Glomerular visceral epithelial cell (primary cell): ENCODE results near the gene FBN2.
"Not testable (repeated sequence)": the region's sequence is repeated elsewhere in the genome, so short reads cannot be mapped to it uniquely, and the experiment has no call there.

Experiments used
- DNase-seq: peaks from one replicate; pipeline ENCODE4 v3.0.0-alpha.2; 2016; ENCODE audit errors: extremely low spot score

The FBN2 gene

DNA sequence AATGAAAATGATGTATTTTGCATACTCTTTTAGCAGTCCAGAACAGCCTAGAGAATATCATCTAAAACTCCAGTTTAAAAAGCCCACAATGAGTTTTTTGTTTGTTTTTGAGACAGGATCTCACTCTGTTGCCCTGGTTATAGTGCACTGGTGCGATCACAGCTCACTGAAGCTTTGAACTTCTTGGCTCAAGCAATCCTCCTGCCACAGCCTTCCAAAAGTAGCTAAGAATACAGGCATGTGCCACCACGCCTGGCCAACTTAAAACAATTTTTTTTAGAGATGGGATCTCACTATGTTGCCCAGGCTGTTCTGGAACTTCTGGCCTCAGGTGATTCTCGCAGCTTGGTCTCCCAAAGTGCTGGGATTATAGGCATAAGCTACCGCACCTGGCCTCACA, 175.7 kb downstream of the FBN2 start:
- no peak for DNase-seq

DNA sequence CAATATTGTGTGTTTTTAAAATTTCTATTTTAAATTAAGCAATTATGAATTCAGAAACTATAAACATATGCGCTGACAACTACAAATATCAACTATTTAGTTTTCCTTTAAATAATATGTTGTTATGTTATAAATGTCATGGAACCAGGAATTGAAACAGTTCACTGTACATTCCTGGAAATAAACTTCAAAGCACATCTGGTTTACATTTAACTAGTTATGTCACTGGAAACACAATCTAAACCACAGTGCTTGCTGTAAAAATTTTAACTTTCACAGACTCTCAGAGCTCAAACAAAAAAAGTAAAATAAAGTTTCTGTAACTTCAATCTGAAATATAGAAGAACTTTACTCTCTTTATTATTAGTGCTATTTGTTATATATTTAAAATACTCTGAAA, 179.2 kb downstream of the FBN2 start:
- no peak for DNase-seq

DNA sequence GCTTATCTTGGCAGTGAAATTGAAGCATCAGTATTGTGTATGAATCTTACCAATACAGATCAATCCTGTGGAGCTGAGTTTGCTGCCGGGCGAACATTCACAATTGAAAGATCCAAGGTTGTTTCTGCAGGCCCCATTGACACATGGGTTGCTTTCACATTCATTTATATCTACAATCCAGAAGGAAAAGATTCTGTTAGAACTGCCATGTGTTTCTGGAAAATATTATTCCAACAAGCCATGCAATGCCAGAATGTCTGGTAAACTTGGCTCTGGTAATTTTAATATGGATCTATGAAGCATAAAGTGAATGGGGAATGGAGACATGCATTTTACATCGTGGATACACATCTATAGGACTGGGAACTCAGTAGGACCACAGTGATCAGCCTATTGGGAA, 180.8 kb downstream of the FBN2 start:
- DNase-seq = no peak

DNA sequence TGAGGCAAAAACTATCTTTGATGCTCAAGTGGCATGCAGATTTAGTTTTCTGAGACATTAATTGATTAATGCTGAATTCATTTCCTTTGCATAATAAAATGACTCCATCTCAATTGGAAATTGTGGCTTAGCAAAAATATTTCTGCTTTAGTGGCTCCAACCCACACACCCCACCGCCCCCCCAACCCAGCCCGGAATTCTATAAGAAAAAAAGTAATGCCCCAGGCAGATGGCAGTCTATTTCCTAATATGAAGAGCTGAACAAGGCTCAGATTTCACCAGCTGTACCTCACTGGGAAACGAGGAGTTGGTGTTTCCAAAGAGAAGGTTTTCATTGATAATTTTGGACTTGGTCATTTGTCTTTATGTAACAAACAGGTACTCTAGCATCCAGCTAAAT, 182.1 kb downstream of the FBN2 start:
- no peak for DNase-seq

DNA sequence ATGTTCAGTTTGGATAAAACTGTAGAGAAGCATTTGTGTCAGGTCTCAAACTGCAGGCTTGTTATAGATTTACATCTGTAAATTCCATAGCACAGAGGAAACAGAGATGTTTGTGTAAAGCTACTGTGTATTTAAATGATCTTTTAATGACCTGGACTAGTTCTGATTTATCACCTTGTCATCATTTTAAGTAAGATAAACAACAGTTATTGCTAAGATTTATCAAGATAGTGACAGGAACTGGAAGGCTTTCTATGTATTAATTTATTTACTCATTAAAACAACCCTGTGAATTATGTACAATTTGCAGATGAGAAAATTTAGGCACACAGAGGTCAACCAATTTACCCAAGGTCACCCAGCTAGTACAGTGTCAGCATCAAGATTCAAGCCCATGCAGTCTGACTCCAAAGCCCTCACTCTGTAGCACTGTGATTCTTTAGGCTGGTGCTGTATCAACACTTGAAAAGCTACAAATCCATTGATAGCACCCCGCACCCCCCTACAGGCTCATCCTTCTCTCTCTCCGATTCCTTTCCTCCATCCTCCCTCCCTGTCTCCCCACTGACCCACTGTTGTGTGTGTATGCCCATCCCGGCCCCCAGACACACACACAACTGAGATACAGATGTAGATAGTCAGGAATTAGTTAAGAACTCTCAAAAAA, 184.5 kb downstream of the FBN2 start:
- DNase-seq = no peak

DNA sequence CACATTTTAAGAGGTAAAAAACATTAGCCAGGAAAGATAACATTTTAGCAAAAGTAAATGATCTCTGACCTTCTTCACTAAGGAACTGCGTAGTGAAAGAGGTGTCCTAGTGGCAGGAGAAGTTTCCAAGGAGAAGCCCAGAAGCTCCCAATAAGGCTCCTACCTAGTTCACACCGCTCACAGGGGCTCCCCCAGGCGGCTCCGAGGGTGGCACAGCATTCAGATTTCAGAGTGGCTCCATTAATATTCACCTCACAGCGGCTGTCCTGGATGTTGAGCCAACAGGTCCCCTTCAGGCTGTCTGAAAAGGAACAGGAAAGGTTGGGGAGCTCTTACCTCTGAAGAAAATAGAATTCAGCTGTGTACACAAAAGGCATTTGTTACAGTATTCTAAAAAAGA, 187.3 kb downstream of the FBN2 start:
- no peak for DNase-seq

DNA sequence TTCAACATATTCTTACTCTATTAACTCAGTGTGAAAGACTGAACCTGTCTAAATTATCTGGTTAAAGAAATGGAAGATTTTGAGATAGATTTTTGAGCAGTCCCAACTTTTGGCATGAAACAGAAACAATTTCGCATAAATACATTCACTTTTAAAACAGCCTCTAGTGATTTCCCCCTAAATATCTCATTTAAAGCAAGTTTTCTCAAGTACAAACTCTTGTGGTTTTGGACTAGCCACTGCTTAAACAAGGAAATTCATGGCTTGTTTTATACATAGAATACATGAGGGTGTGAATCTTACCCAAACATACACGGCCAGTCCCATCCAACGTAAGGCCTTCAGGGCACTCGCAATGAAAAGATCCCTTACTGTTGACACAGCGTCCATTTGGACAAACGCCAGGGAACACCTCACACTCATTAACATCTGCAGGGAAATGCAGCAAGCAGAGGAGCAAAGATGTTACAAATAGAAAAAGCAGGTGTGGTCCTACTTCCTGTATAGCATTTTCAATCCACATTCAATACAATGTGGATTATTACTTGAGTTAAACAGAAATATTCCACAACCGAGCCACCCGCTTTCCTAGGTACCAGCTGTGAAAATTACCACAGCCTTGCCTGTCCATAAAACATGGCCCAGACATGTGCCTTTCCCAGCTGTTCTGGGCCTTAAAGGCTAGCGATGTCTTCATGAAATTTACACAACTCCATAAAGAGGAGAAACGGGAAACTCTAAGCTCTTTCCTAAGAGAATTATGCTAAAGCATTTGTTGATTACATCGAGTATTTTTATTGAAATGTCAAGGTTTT, 188.8 kb downstream of the FBN2 start:
- peak; percentile 19 for DNase-seq

DNA sequence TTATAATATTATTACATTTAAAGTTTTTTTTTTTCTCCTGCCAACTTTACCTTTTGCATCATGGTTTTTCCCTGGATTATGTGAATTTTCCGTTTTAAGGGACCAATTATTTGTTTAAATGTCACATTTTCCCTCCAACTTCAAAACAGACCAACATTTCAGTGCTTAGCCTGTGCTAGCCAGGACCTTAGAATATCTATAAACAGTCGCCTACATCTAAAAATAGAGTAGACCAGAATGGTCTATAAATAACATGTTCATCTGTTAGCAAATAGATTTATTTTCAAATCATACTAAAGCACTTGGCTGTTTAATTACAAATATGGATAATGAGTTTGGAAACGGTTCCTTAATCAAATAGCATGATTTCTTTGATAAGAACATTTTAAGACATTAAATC, 192.0 kb downstream of the FBN2 start:
- no peak for DNase-seq

DNA sequence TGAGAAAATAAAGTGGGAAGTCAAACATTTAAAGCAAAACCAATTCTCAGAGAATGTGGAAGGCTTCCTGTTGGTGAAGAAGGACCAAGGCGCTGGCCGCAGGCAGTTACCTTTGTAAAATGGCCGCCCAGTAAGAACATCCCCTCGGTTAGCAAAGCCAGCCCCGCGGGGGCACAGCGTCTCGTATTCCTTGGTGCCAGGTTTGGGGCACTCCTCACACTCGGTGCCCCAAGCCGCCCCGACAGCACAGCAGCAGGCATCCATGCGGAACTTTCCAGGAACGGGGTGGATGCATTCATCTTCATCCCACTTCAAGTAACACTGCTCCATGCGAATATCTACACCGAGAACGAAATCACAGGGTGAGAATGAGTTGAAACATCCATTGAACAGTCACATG, 192.8 kb downstream of the FBN2 start:
- no peak for DNase-seq

DNA sequence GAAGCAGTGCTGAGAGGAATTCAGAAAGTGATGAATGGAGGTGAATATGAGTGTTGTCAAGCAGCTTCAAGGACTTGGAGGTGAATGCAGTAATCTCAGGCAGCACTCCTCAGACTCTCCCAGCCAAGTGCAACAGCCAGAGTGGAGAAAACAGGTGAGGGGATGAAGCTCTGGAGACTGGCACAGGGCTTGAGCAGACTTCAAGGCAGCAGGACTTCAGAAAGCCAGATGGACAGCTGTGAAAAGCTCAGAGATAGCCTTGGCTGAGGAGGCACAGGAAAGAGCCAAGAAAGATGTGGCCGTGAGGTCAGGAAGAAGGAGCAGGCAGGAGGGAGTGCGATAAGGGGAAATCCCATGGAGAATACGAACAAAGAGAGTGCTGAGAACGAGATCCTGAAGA, 194.9 kb downstream of the FBN2 start:
- DNase-seq = no peak

DNA sequence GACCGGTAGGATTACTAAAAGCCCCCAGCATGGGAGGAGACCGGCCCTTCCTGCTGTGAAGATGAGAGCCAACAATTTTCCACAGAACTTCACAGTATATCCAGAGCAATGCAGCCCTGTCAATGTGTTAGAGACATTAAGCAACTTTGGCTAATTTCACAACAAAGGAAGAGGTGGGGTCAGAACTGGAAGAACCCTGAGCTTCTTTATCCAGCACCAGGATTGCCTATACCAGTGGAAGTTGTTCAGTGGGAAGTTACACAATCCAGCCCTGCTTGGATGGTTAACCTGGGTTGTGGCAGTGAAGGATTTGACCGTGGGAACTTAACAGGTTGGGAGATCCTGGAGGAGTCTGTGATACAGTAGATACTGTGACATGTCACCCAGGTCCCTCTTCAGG, 197.0 kb downstream of the FBN2 start:
- DNase-seq = no peak

DNA sequence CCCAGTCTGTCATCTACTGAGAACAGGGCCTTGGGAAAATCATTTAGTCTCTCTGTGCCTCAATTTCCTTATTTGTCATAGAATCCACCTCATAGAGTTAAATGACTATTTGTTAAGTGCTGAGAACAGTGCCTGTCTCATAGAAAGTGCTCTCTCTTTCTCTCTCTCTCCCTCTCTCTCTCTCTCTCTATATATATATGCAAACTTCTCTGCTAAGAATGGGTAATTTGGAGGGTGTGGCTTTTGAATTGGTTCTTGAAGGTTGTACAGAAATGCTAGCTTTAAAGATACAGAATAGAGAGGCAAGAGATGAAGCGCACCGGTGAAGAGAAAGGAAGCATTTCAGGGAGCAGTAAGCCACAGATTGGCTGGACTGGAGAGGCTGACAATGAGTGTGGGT, 197.4 kb downstream of the FBN2 start:
- no peak for DNase-seq

DNA sequence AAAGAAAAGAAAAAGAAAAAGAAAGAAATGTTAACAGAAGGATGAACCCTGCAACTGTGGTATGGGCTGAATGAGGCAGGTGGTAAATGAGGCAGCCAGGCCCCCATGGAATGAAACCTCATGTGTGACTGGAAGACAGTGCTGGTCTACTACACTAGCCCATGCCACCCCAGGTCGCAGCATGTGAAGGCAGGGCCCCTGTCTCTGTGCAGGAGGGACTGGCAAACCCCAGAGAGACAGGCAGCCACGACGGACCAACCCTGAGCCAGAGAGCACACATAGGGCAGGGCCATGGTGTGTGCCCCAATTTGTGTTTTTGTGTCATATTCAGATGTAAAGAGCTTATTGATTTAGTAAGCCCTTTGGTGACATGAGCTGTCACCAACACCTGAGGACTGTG, 198.5 kb downstream of the FBN2 start:
- DNase-seq = no peak

DNA sequence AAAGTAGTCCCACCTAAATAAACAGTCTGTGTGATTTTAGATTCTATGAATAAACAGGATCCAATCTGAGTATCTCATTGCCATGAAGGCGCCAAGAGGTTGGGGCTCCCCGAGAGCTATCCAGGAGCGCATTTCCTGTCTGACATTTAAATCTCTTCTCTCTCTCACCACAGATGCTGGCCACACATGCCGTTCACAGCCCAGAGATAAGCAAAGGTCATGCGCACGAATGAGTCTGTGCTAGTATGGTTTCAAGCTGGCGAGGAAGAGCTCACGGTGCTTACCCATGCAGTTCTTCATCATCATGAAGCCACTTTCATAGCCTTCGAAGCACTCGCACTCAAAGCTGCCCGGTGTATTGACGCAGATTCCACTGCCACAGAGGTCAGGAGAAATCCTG, 199.4 kb downstream of the FBN2 start:
- DNase-seq = no peak

DNA sequence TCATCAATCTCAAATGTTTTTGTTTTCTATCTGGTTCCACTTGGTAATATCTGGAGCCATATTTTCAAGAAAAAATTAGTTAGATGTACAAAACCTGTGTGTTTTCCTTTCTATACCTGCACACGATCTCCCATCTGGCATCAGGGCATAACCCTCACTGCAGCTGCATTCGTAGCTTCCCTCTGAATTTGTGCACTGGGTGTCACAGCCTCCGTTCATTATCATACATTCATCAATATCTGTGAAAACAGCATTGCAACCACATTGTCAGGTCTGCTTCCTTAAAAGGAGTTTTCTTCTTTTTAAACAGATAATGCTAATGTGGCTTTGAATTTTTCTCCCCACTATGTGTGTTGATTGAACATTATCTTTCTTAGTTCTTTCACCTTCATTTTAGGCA, 202.7 kb downstream of the FBN2 start:
- DNase-seq = no peak

DNA sequence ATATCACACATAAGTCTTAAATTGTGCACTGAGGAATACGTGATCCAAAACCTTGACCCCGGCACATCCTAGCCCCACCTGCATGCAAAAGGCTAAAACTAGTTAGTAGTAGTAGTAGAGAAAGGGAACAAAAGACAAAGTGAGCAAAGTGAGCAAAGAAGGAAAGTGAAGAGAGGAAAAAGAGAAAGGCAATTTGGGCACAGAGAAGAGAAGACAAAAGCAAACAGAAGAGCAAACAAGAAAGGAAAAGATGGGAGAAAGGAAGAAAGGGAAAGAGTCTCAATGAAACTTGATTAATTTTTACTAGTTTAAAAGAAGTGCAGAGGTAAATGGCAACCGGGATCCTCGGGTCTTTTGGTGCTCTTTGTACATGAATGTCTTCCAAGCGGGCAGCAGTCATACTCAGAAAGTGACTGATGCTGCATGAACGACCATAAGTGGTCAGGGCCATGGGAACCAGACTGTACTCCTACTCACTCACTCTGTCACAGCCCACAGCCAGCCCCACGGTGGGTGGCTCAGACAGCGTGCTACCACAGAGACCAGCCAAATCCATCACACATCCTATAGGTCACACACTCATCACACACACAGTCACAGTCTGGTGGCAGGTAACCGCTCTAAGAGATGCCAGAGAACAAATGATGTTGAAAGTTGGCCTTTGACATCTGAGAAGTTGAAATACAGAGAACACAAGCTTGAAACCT, 203.9 kb downstream of the FBN2 start:
- no peak for DNase-seq

DNA sequence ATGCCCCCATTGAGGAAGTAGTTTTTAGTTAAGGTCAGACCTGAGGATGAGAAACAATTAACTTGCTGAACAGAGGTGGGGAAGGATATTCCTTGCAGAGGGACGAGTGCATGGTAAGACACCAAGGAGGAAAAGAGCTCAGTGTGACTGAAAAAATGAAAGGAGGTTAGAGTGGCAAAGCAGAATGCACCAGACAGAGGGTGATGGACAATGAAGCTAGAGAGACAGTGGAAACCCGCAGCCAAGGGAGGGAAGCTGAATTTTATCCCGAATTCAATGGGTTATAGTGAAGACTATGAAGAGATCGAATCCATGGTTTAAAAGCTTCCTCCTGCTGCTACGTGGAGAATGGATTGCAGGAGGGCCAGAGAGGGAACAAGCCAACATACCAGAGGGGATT, 206.8 kb downstream of the FBN2 start:
- no peak for DNase-seq

DNA sequence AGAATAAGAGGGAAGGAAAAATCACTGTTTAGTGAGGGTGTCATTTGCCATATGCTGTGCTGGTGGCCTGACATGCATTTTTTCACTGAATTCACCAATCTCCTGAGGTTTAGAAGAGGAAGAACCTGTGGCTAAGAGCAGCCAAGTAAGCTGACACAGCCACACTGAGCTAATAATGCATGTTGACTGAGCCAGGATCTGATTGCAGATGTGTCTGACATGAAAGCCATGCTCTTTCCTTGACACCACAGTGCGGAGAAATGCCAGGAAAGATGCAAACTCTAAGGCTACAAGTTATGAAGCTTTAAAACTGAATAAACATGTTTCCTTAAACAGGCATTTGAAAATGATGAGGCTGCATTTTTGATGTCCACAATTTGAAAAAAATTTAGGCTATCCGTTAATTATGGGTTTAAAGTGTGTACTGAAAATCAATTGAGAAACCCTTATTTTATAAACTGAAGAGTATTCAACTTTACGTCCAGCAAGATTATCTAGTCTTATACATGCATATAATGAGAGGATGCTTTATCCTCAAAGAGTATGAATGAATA, 208.6 kb downstream of the FBN2 start:
- DNase-seq = no peak

DNA sequence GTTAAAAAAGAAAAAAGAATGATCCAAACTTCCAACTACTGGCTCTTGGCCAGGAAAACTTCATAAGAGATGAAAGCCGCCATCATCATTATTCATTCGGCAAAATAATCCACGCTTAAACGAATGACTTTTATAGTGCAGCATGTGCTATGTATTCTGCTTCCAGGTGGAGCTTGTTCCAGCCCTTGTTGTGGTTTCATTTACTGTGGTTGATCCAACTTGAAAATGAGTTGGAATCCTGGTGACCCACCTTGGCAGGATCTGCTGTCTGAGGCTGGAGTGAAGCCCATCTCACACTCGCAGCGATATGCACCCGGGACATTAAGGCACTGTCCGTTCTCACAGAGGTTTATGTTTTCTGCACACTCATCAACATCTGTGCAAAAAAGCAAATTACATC, 209.6 kb downstream of the FBN2 start:
- no peak for DNase-seq

DNA sequence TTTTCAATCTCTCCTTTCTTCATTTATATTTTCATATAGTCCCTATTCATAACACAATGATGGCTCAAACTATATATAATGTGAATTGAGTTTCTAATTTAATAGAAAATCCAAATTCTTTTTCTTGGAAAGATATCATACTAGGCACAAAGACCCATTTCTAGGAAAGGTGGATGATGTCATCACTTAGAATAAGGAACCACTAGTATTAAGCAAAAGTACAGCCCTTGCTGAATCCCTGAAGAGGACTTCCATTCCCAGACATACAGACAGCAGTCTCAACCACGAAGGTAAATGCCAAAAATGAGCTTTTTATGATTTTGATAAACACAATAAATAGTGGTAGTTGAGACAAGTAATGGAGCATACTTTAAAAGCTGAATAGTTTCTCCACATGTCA, 210.0 kb downstream of the FBN2 start:
- no peak for DNase-seq

DNA sequence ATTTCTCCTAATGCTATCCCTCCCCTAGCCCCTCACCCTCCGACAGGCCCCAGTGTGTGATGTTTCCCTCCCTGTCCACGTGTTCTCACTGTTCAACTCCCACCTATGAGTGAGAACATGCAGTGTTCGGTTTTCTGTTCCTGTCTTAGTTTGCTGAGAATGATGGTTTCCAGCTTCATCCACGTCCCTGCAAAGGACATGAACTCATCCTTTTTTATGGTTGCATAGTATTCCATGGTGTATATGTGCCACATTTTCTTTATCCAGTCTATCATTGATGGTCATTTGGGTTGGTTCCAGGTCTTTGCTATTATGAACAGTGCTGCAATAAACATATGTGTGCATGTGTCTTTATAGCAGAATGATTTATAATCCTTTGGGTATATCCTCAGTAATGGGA, 216.6 kb downstream of the FBN2 start:
- DNase-seq = not testable (repeated sequence)

DNA sequence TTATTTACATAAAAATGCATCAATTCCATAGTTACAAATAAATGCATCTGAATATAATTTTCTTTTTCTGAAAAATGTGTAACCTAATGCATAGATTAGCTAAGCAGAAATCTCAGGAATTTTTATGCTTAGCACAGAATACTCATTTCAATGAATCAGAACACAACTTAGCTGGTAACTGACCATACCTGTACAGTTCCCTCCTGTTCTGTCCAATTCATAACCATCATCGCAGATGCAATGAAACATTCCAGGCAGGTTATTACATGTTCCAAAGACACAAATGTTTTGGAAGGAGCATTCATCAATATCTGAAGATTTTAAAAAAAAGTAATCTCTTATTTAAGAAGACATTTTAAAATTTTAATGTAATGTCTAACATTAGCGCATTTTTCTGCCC, 219.4 kb downstream of the FBN2 start:
- DNase-seq = no peak

DNA sequence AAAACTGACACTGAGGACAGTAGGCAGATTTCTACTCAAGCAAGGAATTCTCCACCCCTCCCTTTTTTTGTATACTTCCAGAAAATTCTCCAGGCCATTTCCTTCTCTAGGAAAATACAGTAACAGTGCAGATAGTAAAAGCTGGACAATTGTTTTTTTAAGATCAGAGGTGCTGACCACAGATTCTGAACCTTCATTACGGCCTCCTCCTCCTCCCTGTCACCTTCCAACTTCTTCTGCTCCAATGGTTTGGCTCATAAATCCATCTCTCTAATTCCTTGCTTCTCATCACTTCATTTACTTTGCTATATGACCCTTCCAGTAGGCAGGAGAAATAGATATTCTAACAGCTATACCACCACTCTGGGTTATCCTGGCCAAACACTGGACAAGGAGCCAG, 220.6 kb downstream of the FBN2 start:
- DNase-seq = peak; percentile 25
